WTC11 (cell line): ENCODE results near the gene SLIT3. TPM values are rescaled to one million over a fixed set of nuclear protein-coding genes. Genes with fewer than 3 reads are reported as not detected.
A peak's percentile ranks its signal among the peaks of the same experiment; 100 is the strongest.
"Not testable (repeated sequence)": the region's sequence is repeated elsewhere in the genome, so short reads cannot be mapped to it uniquely, and the experiment has no call there.

Experiments
- ATAC-seq: fragments of 200-7000 bp; cut with Tn5 transposase; 2 replicates; pipeline ENCODE4 v1.10.0; 2021; ENCODE audit warnings: mild to moderate bottlenecking, moderate library complexity
- CTCF ChIA-PET: fragments of 300-600 bp; sonication (Branson Sonifier 250); formaldehyde crosslinking; loops from one replicate; lab custom pipeline; 2021; ENCODE audit warnings: antibody characterized with exemption; lab: Charles Lee
- POLR2A ChIA-PET: fragments of 350-600 bp; sonication (Branson Sonifier 250); formaldehyde crosslinking; loops from one replicate; lab custom pipeline; 2021; ENCODE audit warnings: antibody characterized with exemption; lab: Charles Lee
- DNase-seq: peaks from one replicate; pipeline ENCODE4 v3.0.0; 2021; ENCODE audit warnings: low spot score
- H3K27ac Mint-ChIP-seq: 2 replicates; pipeline ENCODE4 v1.8.0; 2021; ENCODE audit warnings: mixed read lengths
- H3K27me3 Mint-ChIP-seq: 2 replicates; pipeline ENCODE4 v1.8.0; 2021; ENCODE audit warnings: low read depth, mild to moderate bottlenecking, moderate library complexity, mixed read lengths
- H3K36me3 Mint-ChIP-seq: 2 replicates; pipeline ENCODE4 v1.8.0; 2021; ENCODE audit warnings: mixed read lengths
- H3K4me1 Mint-ChIP-seq: 2 replicates; pipeline ENCODE4 v1.8.0; 2022; ENCODE audit warnings: mixed read lengths
- H3K4me3 Mint-ChIP-seq: 2 replicates; pipeline ENCODE4 v1.8.0; 2021; ENCODE audit warnings: mild to moderate bottlenecking, moderate library complexity, mixed read lengths
- H3K9me3 Mint-ChIP-seq: 2 replicates; pipeline ENCODE4 v1.8.0; 2021; ENCODE audit warnings: mixed read lengths
- ATF3 ChIP-seq: sonication (generic); formaldehyde crosslinking; conservative IDR thresholded peaks from 2 replicates; pipeline ENCODE4 v1.8.1; 2022; ENCODE audit warnings: mild to moderate bottlenecking, missing genetic modification reagents
- CREB1 ChIP-seq: sonication (generic); formaldehyde crosslinking; IDR thresholded peaks from 2 replicates; pipeline ENCODE4 v1.8.0; 2023; ENCODE audit warnings: mild to moderate bottlenecking, missing genetic modification reagents
- EMX1 ChIP-seq: fragments of 250-450 bp; sonication (Bioruptor Pico); IDR thresholded peaks from 2 replicates; pipeline ENCODE4 v1.8.0; 2021; ENCODE audit warnings: mild to moderate bottlenecking
- FOXP1 ChIP-seq: sonication (generic); formaldehyde crosslinking; IDR thresholded peaks from 2 replicates; pipeline ENCODE4 v1.8.0; 2022; ENCODE audit warnings: missing genetic modification reagents, mild to moderate bottlenecking, moderate library complexity, borderline replicate concordance
- GABPB1 ChIP-seq: sonication (generic); formaldehyde crosslinking; IDR thresholded peaks from 2 replicates; pipeline ENCODE4 v1.8.1; 2023; ENCODE audit warnings: mild to moderate bottlenecking, missing genetic modification reagents
- GTF2I ChIP-seq: fragments of 250-450 bp; sonication (Bioruptor Pico); conservative IDR thresholded peaks from 2 replicates; pipeline ENCODE4 v1.4.0; 2021; ENCODE audit warnings: mild to moderate bottlenecking
- JUN ChIP-seq: sonication (generic); formaldehyde crosslinking; IDR thresholded peaks from 2 replicates; pipeline ENCODE4 v1.8.0; 2023; ENCODE audit warnings: mild to moderate bottlenecking, missing genetic modification reagents
- NFYB ChIP-seq: sonication (generic); formaldehyde crosslinking; conservative IDR thresholded peaks from 2 replicates; pipeline ENCODE4 v1.8.0; 2022; ENCODE audit warnings: low read depth, missing genetic modification reagents
- PRRX2 ChIP-seq: fragments of 250-450 bp; sonication (Bioruptor Pico); IDR thresholded peaks from 2 replicates; pipeline ENCODE4 v1.8.0; 2021; ENCODE audit warnings: mild to moderate bottlenecking
- SOX15 ChIP-seq: fragments of 250-450 bp; sonication (Bioruptor Pico); IDR thresholded peaks from 2 replicates; pipeline ENCODE4 v1.9.0; 2021; ENCODE audit warnings: mild to moderate bottlenecking
- TCF7 ChIP-seq: sonication (generic); formaldehyde crosslinking; IDR thresholded peaks from 2 replicates; pipeline ENCODE4 v1.8.0; 2022; ENCODE audit warnings: mild to moderate bottlenecking, low read depth, missing genetic modification reagents, moderate library complexity
- USF1 ChIP-seq: sonication (generic); formaldehyde crosslinking; IDR thresholded peaks from 2 replicates; pipeline ENCODE4 v1.8.0; 2022; ENCODE audit warnings: mild to moderate bottlenecking, missing genetic modification reagents
- ZMAT4 ChIP-seq: fragments of 250-450 bp; sonication (Bioruptor Pico); IDR thresholded peaks from 2 replicates; pipeline ENCODE4 v1.9.0; 2021; ENCODE audit warnings: mild to moderate bottlenecking
- ZNF317 ChIP-seq: sonication (generic); formaldehyde crosslinking; IDR thresholded peaks from 2 replicates; pipeline ENCODE4 v1.8.1; 2023; ENCODE audit warnings: low read depth, mild to moderate bottlenecking, moderate library complexity, missing genetic modification reagents, borderline replicate concordance
- ZNF423 ChIP-seq: fragments of 250-450 bp; sonication (Bioruptor Pico); IDR thresholded peaks from 2 replicates; pipeline ENCODE4 v2.1.2; 2022; ENCODE audit warnings: mild to moderate bottlenecking, moderate library complexity
- total RNA-seq: library from RNA; stranded (reverse); gene quantifications from 3 replicates; pipeline ENCODE4 v1.2.3, GENCODE V29; 2021

Gene SLIT3
- total RNA-seq, 1 experiment from 2014 or later, result 1.9 TPM

- Mint-ChIP-seq H3K36me3 (peaks cover 18% of the 10 kb centered on the region), H3K9me3 (peaks cover 39% of the 10 kb centered on the region), H3K27me3 (peaks cover 16% of the 10 kb centered on the region)
- DNase-seq, ATAC-seq, H3K4me1 Mint-ChIP-seq, POLR2A ChIA-PET, H3K4me3 Mint-ChIP-seq, CTCF ChIA-PET, H3K27ac Mint-ChIP-seq: not testable (repeated sequence)
Measured at GRCh38 chr5:168630958-168631357, 670.0 kb downstream of the SLIT3 start.

- Mint-ChIP-seq H3K4me1 (no peaks in the 10 kb centered on the region), H3K9me3 (peaks cover 7% of the 10 kb centered on the region), H3K4me3 (no peak overlapping the region), H3K27me3 (no peaks in the 10 kb centered on the region; the same call in 1 of the 2 replicates)
- no peak for DNase-seq
- TF ChIP-seq FOXP1 (CRISPR knock-in tag) (no peak), GABPB1 (CRISPR knock-in tag) (peak; percentile 69)
- TF ChIP-seq, all 79 proteins: peak for 1
- Mint-ChIP-seq H3K36me3 (peaks cover 5% of the 10 kb centered on the region), H3K27ac (no peak overlapping the region)
- ATAC-seq, result no peak
- ChIA-PET CTCF (no interaction called here), POLR2A (no interaction called here)
Measured at GRCh38 chr5:168624850-168625364, 676.0 kb downstream of the SLIT3 start.

GRCh38 chr5:168620807-168621206, 680.1 kb downstream of the SLIT3 start:
- Mint-ChIP-seq H3K9me3 (no peaks in the 10 kb centered on the region), H3K4me3 (no peak overlapping the region), H3K36me3 (no peaks in the 10 kb centered on the region)
- ChIA-PET CTCF (no interaction called here), POLR2A (no interaction called here)
- 0 out of 2 replicates have a peak, but pooled peaks have one; percentile 52 for TF ChIP-seq GTF2I (CRISPR knock-in tag)
- no peak for TF ChIP-seq JUN (CRISPR knock-in tag)
- TF ChIP-seq, all 79 proteins: peak for 1
- DNase-seq (no peak), ATAC-seq (no peak)
- Mint-ChIP-seq H3K27ac (no peak overlapping the region), H3K27me3 (no peaks in the 10 kb centered on the region; the same call in 1 of the 2 replicates), H3K4me1 (no peaks in the 10 kb centered on the region)

- POLR2A ChIA-PET, result no interaction called here
- Mint-ChIP-seq H3K9me3 (no peaks in the 10 kb centered on the region), H3K27me3 (peaks cover 4% of the 10 kb centered on the region; the same call in 1 of the 2 replicates), H3K36me3 (no peaks in the 10 kb centered on the region), H3K4me1 (no peaks in the 10 kb centered on the region), H3K4me3 (no peak overlapping the region), H3K27ac (no peak overlapping the region)
- ATAC-seq (no peak), DNase-seq (no peak)
- CTCF ChIA-PET, result no interaction called here
- TF ChIP-seq PRRX2, result no peak
- TF ChIP-seq ZNF317 (CRISPR knock-in tag), result no peak
- no peak for TF ChIP-seq EMX1 (CRISPR knock-in tag)
- TF ChIP-seq NFYB (CRISPR knock-in tag), result no peak
- no peak for TF ChIP-seq ATF3 (CRISPR knock-in tag)
- no peak for TF ChIP-seq USF1 (CRISPR knock-in tag)
- TF ChIP-seq ZMAT4 (CRISPR knock-in tag), result no peak
Measured at GRCh38 chr5:168614661-168615060, 686.3 kb downstream of the SLIT3 start.

GRCh38 chr5:168613996-168614395, 686.9 kb downstream of the SLIT3 start:
- CTCF ChIA-PET, result no interaction called here
- POLR2A ChIA-PET, result no interaction called here
- no peaks in the 10 kb centered on the region for H3K9me3 Mint-ChIP-seq
- H3K27ac Mint-ChIP-seq, result no peak overlapping the region
- TF ChIP-seq TCF7 (CRISPR knock-in tag), result no peak
- TF ChIP-seq CREB1 (CRISPR knock-in tag), result no peak
- no peak for TF ChIP-seq ZNF423 (CRISPR knock-in tag)
- TF ChIP-seq SOX15 (CRISPR knock-in tag), result no peak
- no peak for TF ChIP-seq GABPB1 (CRISPR knock-in tag)
- no peak for DNase-seq
- ATAC-seq, result no peak
- H3K36me3 Mint-ChIP-seq, result no peaks in the 10 kb centered on the region
- H3K4me3 Mint-ChIP-seq, result no peak overlapping the region
- H3K27me3 Mint-ChIP-seq, result peaks cover 4% of the 10 kb centered on the region; the same call in 1 of the 2 replicates
- no peaks in the 10 kb centered on the region for H3K4me1 Mint-ChIP-seq
